ENCODE measurements around the gene GAS6.

GRCh38 chr13:113802761-113803160 lies 61.1 kb downstream of the GAS6 start:
- TF ChIP-seq CTCF (IDR thresholded peaks at IDR 0.05) (no peak), POLR2A (IDR thresholded peaks at IDR 0.05) (no peak)

Data from adrenal gland (tissue), 5 donors.